PC-3 (cell line): ENCODE measurements around the gene KIAA1217. TPM values are rescaled to one million over a fixed set of nuclear protein-coding genes. Genes with fewer than 3 reads are reported as not detected.

Source experiments
- ATAC-seq: fragments of 200-7000 bp; cut with Tn5 transposase; 2 replicates; pipeline ENCODE4 v1.9.1; 2020; ENCODE audit warnings: mild to moderate bottlenecking, moderate library complexity
- BruUV-seq: library from RNA; stranded (reverse); fragments of 400-500 nt; replicated peaks from 2 replicates; lab custom pipeline; 2021; lab: Mats Ljungman, UMichigan
- CTCF ChIA-PET: fragments of 300-600 bp; sonication (Branson Sonifier 250); formaldehyde crosslinking; loops from one replicate; lab custom pipeline; 2022; ENCODE audit warnings: antibody characterized with exemption; lab: Charles Lee
- POLR2A ChIA-PET: fragments of 300-600 bp; sonication (Branson Sonifier 250); formaldehyde crosslinking; loops from one replicate; lab custom pipeline; 2022; ENCODE audit warnings: antibody characterized with exemption; ENCODE audit not compliant: unreplicated experiment; lab: Charles Lee
- DNase-seq: peaks from one replicate; pipeline ENCODE4 v3.0.0-alpha.2; 2015
- H2AFZ ChIP-seq: fragments of 300-600 bp; sonication (generic); 2 replicates; pipeline ENCODE4 v1.6.0; 2016; ENCODE audit warnings: antibody characterized with exemption, low read length
- H3F3A ChIP-seq: fragments of 300-600 bp; sonication (generic); one replicate; pipeline ENCODE4 v1.6.0; 2017; ENCODE audit warnings: antibody characterized with exemption, low read length, control low read depth, mild to moderate bottlenecking; ENCODE audit not compliant: unreplicated experiment
- H3K27ac ChIP-seq: fragments of 300-600 bp; sonication (generic); 2 replicates; pipeline ENCODE4 v1.5.1; 2016; ENCODE audit warnings: mild to moderate bottlenecking, low read length
- H3K27me3 ChIP-seq: fragments of 300-600 bp; sonication (generic); 2 replicates; pipeline ENCODE4 v1.6.1; 2016; ENCODE audit warnings: low read length, mixed read lengths
- H3K36me3 ChIP-seq: fragments of 300-600 bp; sonication (generic); 2 replicates; pipeline ENCODE4 v1.6.1; 2016; ENCODE audit warnings: low read depth, mixed run types, low read length, mixed read lengths
- H3K4me1 ChIP-seq: fragments of 300-600 bp; sonication (generic); 2 replicates; pipeline ENCODE4 v1.5.1; 2016; ENCODE audit warnings: low read length; ENCODE audit not compliant: insufficient read depth
- H3K4me2 ChIP-seq: fragments of 300-600 bp; sonication (generic); 2 replicates; pipeline ENCODE4 v1.6.0; 2016; ENCODE audit warnings: low read length
- H3K4me3 ChIP-seq: fragments of 300-600 bp; sonication (generic); 2 replicates; pipeline ENCODE4 v1.5.1; 2016; ENCODE audit warnings: mild to moderate bottlenecking, low read length, mixed read lengths
- H3K79me2 ChIP-seq: fragments of 300-600 bp; sonication (generic); 2 replicates; pipeline ENCODE4 v1.6.1; 2017; ENCODE audit warnings: low read length, mixed read lengths
- H3K9ac ChIP-seq: fragments of 300-600 bp; sonication (generic); 2 replicates; pipeline ENCODE4 v1.6.0; 2016; ENCODE audit warnings: mild to moderate bottlenecking, low read length
- H3K9me2 ChIP-seq: fragments of 300-600 bp; sonication (generic); replicated peaks from 2 replicates; pipeline ENCODE4 v1.6.1; 2016; ENCODE audit warnings: mixed run types, low read length, mixed read lengths
- H3K9me3 ChIP-seq: fragments of 300-600 bp; sonication (generic); 2 replicates; pipeline ENCODE4 v1.6.1; 2016; ENCODE audit warnings: low read length, mixed read lengths
- H4K20me1 ChIP-seq: fragments of 300-600 bp; sonication (generic); 2 replicates; pipeline ENCODE4 v1.6.1; 2016; ENCODE audit warnings: low read length, mixed read lengths
- EZH2 ChIP-seq: fragments of 300-600 bp; sonication (generic); IDR thresholded peaks from one replicate; pipeline ENCODE4 v1.6.1; 2017; ENCODE audit warnings: antibody characterized with exemption, mild to moderate bottlenecking, low read length; ENCODE audit not compliant: unreplicated experiment
- EZH2phosphoT487 ChIP-seq: fragments of 300-600 bp; sonication (generic); IDR thresholded peaks from 2 replicates; pipeline ENCODE4 v1.6.1; 2018; ENCODE audit warnings: mild to moderate bottlenecking, antibody characterized with exemption, low read length, borderline replicate concordance
- intact Hi-C: fragments of 100-400 bp; cut with micrococcal nuclease; formaldehyde crosslinking; loops from 2 replicates; pipeline ENCODE4 v1.9.0; 2023
- total RNA-seq: library from RNA; depleted of rRNA; stranded (reverse); fragments of >200 nt; gene quantifications from 2 replicates; pipeline ENCODE4 v1.2.3, GENCODE V29; 2014
- TF ChIP-seq, protein P1 (sequence below): fragments of 300-600 bp; sonication (generic); conservative IDR thresholded peaks from 2 replicates; pipeline ENCODE4 v1.5.1; 2017; ENCODE audit warnings: antibody characterized with exemption, low read depth, mild to moderate bottlenecking, low read length

The KIAA1217 gene
- total RNA-seq, 1 experiment from 2014 or later: 16.0 TPM

DNA sequence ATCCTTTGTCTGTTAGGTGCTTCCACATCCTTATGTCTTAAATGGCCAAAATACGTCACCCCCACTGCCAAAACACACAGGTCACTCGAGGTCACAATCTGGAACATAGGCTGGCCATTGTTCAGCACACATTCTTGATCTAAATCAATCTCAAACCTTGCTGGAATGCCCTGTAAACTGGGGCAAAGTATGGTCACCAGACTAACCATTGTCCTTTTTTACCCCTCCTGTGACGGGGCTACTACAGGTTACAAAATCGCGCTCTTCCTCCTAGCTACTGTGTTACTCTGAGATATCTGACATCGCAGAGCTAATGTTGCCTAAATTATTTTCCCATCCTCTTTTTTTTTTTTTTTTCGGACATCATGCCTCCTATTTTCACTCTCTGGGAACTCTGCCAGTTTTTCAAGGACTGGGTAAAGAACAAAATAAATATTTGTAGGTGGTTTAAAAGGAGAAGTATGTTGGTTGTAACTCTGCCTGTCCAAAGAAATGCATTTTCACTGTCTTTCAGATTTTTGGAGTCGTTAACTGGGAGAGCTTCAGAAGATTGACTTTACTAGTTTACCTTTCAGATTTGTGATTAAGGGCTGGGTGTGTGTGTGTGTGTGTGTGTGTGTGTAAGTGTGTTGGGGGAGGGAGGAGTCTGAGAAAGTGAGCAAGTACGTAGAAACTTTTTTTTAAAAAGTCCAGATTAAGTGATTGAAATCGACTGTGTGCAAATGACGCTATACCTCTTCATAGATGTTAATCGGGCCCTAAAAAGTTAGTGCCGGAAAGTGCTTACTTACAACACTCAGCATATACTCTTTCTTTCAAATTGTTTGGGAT, 942 bp upstream of the KIAA1217 start:
- Histone ChIP-seq H3K4me3 (peak overlapping the region; percentile 68), H2AFZ (peak overlapping the region; percentile 51), H3K27me3 (no peaks in the 10 kb centered on the region), H3K27ac (peak overlapping the region; percentile 98), H3K9me2 (no peaks in the 10 kb centered on the region), H3K4me2 (peak overlapping the region; percentile 87), H3K36me3 (no peaks in the 10 kb centered on the region), H3K9me3 (no peaks in the 10 kb centered on the region), H3K9ac (peak overlapping the region; percentile 93), H4K20me1 (no peaks in the 10 kb centered on the region), H3K4me1 (peaks cover 33% of the 10 kb centered on the region), H3K79me2 (peaks cover 24% of the 10 kb centered on the region), H3F3A (no peaks in the 10 kb centered on the region)
- peak; percentile 34 for ATAC-seq
- POLR2A ChIA-PET: interaction anchor here (0.6 kb wide), 1 partner anchor 256 kb away, joined by 3 read pairs; no protein-coding TSS in a partner anchor
- TF ChIP-seq EZH2phosphoT487: no peak
- TF ChIP-seq, protein P1, sequence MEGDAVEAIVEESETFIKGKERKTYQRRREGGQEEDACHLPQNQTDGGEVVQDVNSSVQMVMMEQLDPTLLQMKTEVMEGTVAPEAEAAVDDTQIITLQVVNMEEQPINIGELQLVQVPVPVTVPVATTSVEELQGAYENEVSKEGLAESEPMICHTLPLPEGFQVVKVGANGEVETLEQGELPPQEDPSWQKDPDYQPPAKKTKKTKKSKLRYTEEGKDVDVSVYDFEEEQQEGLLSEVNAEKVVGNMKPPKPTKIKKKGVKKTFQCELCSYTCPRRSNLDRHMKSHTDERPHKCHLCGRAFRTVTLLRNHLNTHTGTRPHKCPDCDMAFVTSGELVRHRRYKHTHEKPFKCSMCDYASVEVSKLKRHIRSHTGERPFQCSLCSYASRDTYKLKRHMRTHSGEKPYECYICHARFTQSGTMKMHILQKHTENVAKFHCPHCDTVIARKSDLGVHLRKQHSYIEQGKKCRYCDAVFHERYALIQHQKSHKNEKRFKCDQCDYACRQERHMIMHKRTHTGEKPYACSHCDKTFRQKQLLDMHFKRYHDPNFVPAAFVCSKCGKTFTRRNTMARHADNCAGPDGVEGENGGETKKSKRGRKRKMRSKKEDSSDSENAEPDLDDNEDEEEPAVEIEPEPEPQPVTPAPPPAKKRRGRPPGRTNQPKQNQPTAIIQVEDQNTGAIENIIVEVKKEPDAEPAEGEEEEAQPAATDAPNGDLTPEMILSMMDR: no peak
- no peak for TF ChIP-seq EZH2
- intact Hi-C loops: loop anchor here (2.0 to 5.0 kb wide), 2 partner anchors 137 to 309 kb away; no protein-coding TSS in a partner anchor
- peak; percentile 72 for DNase-seq
- CTCF ChIA-PET: interaction anchor here (0.6 kb wide), 2 partner anchors 54 to 152 kb away, joined by 3 to 4 read pairs; no protein-coding TSS in a partner anchor
- BruUV-seq: no TSS peak

GRCh38 chr10:24209432-24209771, 464 bp downstream of the KIAA1217 start:
- no peaks in the 10 kb centered on the region for H4K20me1 ChIP-seq
- peak overlapping the region; percentile 87 for H3K4me2 ChIP-seq
- TSS peak; percentile 54 for BruUV-seq
- H3K79me2 ChIP-seq: peaks cover 28% of the 10 kb centered on the region
- ChIA-PET POLR2A (interaction anchor here (0.5 to 0.8 kb wide), 2 partner anchors 84 to 872 kb away, joined by 4 to 5 read pairs; no protein-coding TSS in a partner anchor), CTCF (interaction anchor here (0.5 kb wide), 1 partner anchor 11 kb away, joined by 7 read pairs; no protein-coding TSS in a partner anchor)
- peak overlapping the region; percentile 93 for H3K9ac ChIP-seq
- no peak overlapping the region for H2AFZ ChIP-seq
- ATAC-seq (peak; percentile 36), DNase-seq (peak; percentile 72)
- H3K9me2 ChIP-seq: no peaks in the 10 kb centered on the region
- no peaks in the 10 kb centered on the region for H3K9me3 ChIP-seq
- no peaks in the 10 kb centered on the region for H3K36me3 ChIP-seq
- peak overlapping the region; percentile 68 for H3K4me3 ChIP-seq
- intact Hi-C loops: loop anchor here (2.0 to 5.0 kb wide), 2 partner anchors 135 to 308 kb away; no protein-coding TSS in a partner anchor
- TF ChIP-seq EZH2 (no peak), EZH2phosphoT487 (no peak)
- TF ChIP-seq, protein P1: no peak
- no peaks in the 10 kb centered on the region for H3K27me3 ChIP-seq
- peaks cover 33% of the 10 kb centered on the region for H3K4me1 ChIP-seq
- peak overlapping the region; percentile 98 for H3K27ac ChIP-seq
- no peaks in the 10 kb centered on the region for H3F3A ChIP-seq
